Stromal cell of bone marrow (primary cell): ENCODE measurements around the gene LARGE2.

Experiments used
- DNase-seq: peaks from one replicate; pipeline ENCODE4 v3.0.0-alpha.2; 2012; ENCODE audit warnings: low read depth

The LARGE2 gene

DNA sequence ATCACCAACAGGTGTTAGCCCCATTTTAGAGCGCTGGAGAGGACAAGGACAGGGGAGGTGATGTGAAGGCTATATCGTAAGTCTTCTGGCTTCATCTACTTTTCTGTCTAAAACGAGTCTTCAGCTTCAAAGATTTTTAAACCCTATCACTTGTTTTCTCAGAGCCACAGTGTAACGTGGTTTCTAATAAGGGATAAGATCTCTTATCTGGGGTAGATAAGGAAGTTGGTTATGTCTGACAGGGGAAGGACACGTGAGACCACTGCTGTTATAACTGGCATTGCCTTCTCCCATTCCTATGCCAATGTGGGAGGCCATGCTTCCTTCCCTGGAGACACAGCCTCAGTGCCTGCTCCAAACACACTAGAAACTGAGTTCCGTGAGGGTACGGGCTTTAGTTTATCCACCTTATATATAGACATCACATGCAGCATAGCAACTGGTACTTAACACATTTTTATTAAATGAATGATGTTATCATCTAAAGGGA, 39.3 kb downstream of the LARGE2 start:
- no peak for DNase-seq

- DNase-seq: peak; percentile 44
Measured at GRCh38 chr11:45964911-45965389, 42.5 kb downstream of the LARGE2 start.

DNA sequence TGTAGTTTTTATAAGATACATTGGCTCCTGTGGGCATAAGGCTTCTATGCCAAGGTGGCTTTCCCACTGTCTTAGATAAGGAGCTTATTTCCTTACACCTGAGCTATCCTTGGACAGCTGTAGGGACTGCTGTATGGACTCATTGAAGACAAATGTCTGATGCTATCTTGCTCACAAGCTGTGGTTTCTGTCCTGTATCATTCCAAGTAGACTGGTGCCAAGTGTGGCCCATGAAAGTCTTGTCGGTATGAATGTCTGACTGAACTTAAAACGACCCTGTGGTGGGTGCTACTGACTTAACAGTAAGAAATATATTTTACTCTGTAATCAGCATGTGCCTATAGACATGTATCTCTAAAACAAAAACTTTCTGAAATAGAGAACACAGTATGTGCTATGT, 45.0 kb downstream of the LARGE2 start:
- DNase-seq: no peak

DNA sequence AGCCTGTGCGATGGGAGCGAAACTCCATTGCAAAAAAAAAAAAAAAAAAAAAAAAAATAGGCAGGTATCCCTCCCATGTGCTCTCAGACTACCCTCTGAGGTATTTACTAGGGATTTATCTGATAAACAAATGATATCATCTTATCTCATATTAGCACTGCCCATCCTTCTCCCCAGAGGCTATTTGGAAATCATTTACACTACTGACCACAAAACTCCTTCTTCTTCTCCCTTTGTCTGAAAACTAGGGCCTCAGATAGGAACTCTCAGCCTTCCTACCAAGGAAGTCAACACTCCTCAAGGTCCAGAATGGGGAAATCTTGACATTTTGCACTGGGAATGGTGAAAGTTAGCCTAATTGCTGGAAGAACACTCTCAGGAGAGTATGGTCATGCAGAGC, 46.4 kb downstream of the LARGE2 start:
- no peak for DNase-seq

GRCh38 chr11:45973601-45974000, 51.1 kb downstream of the LARGE2 start:
- no peak for DNase-seq

DNA sequence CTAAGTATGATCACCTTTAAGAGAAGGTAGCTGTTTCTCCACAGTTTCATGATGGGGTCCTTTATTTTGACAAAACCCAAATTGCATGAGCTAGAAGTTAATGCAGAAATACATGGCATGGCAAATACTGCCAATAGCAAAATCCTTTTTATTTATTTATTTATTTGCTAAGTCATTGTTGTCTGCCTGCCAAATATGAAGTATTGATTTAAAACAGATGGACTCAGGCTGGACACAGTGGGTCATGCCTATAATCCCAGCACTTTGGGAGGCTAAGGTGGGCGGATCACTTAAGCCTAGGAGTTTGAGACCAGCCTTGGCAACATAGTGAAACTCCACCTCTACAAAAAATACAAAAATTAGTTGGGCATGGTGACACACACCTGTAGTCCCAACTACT, 52.4 kb downstream of the LARGE2 start:
- DNase-seq: no peak
